SK-N-DZ (cell line): ENCODE measurements around the gene CCL4.
"Not testable (repeated sequence)": the region's sequence is repeated elsewhere in the genome, so short reads cannot be mapped to it uniquely, and the experiment has no call there.

Source experiments
- DNase-seq: peaks from one replicate; pipeline ENCODE4 v3.0.0-alpha.2; 2015; ENCODE audit warnings: low spot score

CCL4 gene

GRCh38 chr17:36087897-36088572, 15.6 kb upstream of the CCL4 start:
- not testable (repeated sequence) for DNase-seq

GRCh38 chr17:36088670-36089338, 14.8 kb upstream of the CCL4 start:
- DNase-seq = no peak

DNA sequence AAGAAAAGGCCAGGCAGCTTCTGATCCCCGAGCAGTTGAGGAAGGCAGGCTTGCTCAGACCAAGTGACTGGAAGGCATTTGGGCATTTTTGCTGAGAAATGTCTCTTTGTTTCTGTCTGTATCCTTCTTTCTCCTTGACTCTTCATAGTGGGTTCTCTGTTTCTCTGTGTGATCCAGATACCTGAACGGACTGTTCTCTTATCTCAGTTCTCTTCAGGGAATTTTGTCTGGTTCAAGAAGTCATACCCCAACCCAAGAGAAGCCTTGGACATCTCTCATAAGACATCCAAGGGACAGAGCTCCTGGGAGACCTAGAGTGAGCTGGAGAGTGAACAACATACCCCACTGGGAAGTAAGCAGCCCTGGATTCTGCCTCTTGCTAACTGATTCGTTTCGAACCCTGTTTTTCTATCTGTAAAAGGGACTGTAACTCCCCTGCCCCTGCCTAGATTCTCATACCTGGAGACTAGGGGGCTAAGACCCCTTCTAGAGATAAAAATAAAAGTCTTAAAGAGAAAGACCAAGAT, 14.2 kb upstream of the CCL4 start:
- no peak for DNase-seq

DNA sequence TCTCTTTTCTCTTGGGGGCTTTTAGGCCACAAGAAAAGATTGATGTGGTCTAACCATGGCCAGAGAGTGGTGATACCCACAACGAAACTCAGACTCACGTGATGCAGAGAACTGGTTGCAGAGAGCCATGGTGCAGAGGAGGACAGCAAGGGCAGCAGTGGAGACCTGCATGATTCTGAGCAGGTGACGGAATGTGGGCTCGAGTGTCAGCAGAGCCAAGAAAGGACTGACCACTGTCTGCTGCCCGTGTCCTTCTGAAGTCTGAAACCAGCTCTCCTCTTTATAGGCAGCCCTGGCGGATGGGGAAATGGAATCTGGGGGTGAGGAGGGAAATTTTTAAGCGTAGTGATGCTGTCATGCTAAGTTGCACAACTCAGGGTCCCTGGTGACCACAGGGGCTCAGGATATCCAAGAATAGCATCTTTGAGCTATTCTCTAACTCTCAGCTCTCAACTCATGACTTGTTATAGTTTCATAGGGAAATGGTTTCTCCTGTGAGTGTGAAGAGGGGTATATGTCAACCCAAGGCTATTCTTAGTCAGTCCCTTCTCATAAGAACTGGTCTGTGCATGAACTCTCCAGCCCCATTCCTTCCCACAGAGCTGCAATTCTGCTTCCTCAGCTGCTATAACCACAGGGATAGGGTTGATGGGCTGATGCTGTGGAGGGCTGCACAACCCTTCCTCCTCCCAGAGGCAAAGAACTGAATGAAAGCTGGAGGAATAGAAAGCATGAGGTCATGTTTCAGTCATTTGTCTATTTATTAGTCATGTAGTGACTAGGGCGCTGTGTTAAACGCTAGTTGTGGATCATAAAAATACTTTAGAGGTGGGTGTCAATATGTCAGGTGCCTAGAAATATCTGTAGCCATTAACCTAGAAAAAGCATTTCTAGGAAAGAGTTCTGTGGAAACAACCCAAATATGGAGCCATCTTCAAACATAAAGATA, 13.5 kb upstream of the CCL4 start, which contains the start of gene CCL3:
CCL3 (minus strand) TSS at position 256 of the 949 bp plus-strand sequence; CDS start at position 171, 85 bp downstream.
- DNase-seq = no peak

DNA sequence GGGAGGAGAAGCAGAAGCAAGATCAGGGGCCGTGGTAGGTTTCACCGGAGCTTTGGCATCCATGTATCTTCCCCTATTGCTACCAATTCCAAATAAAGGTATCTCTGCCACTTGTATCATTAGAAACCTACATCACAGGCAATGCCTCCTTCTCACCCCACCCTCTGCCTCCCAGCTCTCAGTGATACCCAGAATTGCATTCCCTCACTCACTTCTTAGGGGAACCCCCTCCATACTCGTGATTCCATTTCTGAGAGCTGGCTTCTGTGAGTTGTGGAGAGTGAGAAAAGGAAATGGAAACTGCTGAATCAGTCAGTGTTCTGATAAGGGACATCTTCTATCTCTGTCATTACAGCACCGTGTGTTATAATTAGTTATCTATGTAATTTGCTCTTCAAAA, 11.4 kb upstream of the CCL4 start:
- DNase-seq = no peak

GRCh38 chr17:36092715-36093114, 10.9 kb upstream of the CCL4 start:
- not testable (repeated sequence) for DNase-seq

DNA sequence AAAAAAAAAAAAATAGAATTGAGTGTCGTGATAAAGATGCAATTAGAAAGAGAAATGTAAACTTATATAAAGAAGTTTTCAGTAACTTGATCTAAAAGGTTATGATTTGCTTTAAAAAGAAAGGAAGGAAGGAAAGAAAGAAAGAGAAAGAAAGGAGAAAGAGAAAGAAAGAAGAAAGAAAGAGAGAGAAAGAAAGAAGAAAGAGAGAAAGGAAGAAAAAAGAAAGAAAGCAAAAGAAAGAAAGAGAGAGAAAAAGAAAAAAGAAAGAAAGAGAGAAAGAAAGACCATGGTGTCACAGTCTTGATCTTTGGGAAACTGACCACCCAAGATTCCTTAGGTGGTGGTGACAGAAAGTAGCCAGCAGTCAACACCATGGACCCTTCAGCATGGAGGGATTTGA, 9.4 kb upstream of the CCL4 start:
- DNase-seq = no peak

- DNase-seq = no peak
Observed at GRCh38 chr17:36094746-36095145, 8.9 kb upstream of the CCL4 start.

DNA sequence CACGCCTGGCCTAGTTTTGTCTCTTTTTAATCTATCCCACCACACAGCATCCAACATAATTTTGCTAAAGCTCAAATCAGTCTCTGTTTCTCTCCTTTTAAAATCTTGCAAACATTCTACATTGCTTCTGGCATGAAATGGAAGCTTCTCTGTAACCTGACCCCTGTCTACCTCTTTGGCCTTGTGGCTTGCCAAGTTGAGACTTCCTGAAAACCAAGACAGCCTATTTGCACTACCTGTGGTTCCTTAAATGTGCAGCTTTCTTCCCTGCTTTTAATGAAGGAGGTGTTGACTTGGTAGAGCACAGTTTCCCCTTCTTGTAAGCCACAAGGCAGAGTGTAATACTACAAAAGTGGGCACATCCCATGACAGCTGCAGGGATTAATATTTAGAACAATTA, 7.6 kb upstream of the CCL4 start:
- DNase-seq = no peak

- DNase-seq = not testable (repeated sequence)
Observed at GRCh38 chr17:36099004-36099403, 4.6 kb upstream of the CCL4 start.

- not testable (repeated sequence) for DNase-seq
Observed at GRCh38 chr17:36104246-36104645, 619 bp downstream of the CCL4 start.

DNA sequence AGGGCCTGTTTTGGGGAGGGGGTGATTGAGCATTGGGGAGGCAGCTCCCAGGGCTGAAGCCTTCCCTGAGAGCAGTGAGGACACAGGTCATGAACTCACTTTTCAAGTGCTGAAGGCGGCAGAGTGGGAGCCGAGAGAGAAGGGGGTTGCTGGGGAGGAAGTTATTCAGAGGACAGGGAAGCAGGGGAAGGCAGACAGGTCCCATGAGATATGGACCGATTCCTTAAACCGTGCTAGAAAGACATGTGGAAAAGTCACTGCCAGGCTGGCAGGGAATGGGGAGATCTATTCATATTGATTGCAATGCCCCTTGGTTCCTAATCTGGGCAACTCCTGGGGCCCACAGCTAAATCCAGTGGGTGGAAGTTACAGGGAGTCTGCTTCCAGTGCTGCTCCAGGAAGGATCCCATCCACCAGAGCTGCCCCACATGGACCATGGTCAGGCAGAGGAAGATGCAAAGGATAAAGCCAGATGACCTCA, 1.1 kb downstream of the CCL4 start:
- DNase-seq = no peak

GRCh38 chr17:36105781-36106492, 2.3 kb downstream of the CCL4 start:
- no peak for DNase-seq

- no peak for DNase-seq
Observed at GRCh38 chr17:36106493-36106835, 2.8 kb downstream of the CCL4 start.

- DNase-seq = no peak
Observed at GRCh38 chr17:36107660-36108059, 4.0 kb downstream of the CCL4 start.

DNA sequence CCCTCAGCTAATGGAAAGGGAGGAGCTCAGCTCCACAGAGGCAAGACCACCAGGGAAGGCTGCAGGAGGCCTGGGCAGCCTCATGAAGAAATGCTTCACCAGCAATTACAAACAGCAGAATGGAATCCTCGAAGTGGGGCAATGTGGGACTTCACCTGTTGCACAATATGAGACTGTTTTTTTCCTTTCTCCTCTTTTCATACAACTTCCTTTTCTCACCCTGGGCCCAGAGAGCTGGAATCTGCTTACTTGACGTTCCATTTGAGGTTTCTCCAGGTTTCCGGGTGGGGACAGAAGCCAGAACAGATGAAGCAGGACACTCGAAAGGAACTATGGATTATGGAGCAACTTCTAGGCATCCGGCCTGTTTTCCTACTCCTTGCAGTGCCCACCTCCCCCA, 4.6 kb downstream of the CCL4 start:
- not testable (repeated sequence) for DNase-seq

- no peak for DNase-seq
Observed at GRCh38 chr17:36111068-36111490, 7.5 kb downstream of the CCL4 start.

DNA sequence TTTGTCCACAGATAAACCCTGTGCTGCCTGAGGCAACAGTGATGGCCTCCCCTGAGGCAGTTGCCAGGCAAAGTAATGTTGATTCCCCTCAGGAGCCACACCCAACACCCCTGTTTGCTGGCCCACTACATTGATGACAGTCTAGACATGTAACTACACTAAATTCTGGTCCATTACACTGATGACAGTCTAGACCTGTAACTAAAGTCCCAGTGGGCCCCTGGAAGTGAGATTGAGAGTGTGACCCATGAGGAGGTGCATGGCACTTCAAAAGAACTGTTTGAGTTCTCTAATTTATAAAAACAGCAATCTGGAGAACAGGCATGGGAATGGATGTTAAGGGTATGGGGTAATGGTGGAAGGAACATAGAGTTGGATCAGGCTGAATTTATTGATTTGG, 8.9 kb downstream of the CCL4 start:
- DNase-seq = no peak

GRCh38 chr17:36113131-36113530, 9.5 kb downstream of the CCL4 start:
- not testable (repeated sequence) for DNase-seq

DNA sequence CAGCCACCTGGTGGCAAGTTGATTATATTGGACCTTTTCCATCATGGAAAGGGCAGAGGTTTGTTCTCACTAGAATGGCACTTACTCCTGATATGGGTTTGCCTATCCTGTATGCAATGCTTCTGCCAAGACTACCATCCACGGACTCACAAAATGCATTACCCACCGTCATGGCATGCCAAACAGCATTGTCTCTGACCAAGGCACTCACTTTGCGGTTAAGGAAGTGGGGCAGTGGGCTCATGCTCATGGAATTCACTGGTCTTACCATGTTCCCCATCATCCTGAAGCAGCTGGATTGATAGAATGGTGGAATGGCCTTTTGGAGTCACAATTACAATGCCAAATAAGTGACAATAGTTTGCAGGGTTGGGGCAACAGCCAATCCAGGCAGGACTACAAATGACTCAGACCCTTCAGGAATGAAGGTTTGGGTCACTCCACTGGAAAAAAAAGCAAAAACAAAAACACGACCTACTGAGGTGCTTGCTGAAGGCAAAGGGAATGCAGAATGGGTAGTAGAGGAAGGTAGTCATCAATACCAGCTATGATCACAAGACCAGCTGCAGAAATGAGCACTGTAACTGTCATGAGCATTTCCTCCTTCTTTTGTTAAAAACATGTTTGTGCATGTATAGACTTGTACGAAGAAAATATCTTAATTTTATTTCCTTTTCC, 11.5 kb downstream of the CCL4 start:
- not testable (repeated sequence) for DNase-seq

DNA sequence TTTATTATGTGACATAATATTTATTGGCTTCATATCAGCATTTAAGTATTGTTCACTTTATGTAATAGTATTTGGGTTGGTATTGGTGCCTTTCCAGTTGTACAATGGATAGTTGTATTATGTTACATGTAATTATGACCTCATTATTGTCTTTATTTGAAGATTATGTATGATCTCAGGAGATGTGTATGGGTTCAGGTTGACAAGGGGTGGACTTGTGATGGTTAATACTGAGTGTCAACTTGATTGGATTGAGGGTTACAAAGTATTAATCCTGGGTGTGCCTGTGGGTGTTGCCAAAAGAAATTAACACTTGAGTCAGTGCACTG, 12.0 kb downstream of the CCL4 start:
- not testable (repeated sequence) for DNase-seq
